GM12891 (cell line): ENCODE data around the gene RAB9A.

Experiments
- DNase-seq: peaks from one replicate; pipeline ENCODE4 v3.0.0; 2011; ENCODE audit warnings: low spot score; ENCODE audit not compliant: insufficient read length
- FAIRE-seq: peaks from 2 replicates; lab custom pipeline; 2011; peaks lifted over from hg19 to GRCh38; lab: Jason Lieb, UNC
- PAX5 ChIP-seq: IDR thresholded peaks from 2 replicates; pipeline ENCODE4 v1.6.1; 2011; ENCODE audit warnings: low read length, moderate library complexity, mild to moderate bottlenecking; ENCODE audit not compliant: insufficient read depth, severe bottlenecking
- POLR2A ChIP-seq: IDR thresholded peaks from 2 replicates; pipeline ENCODE4 v1.6.1; 2011; ENCODE audit warnings: low read depth, low read length, control low read depth
- POLR2AphosphoS5 ChIP-seq: IDR thresholded peaks from 2 replicates; pipeline ENCODE4 v1.6.1; 2011; ENCODE audit warnings: low read depth, low read length, control low read depth
- POU2F2 ChIP-seq: IDR thresholded peaks from 2 replicates; pipeline ENCODE4 v1.6.1; 2011; ENCODE audit warnings: low read depth, mild to moderate bottlenecking, control low read depth, low read length, moderate library complexity
- SPI1 ChIP-seq: IDR thresholded peaks from 2 replicates; pipeline ENCODE4 v1.6.1; 2011; ENCODE audit warnings: low read depth, low read length, control low read depth
- TAF1 ChIP-seq: IDR thresholded peaks from 2 replicates; pipeline ENCODE4 v1.6.1; 2011; ENCODE audit warnings: low read depth, low read length, control low read depth

Gene RAB9A

GRCh38 chrX:13697976-13698375 lies 9.0 kb downstream of the RAB9A start:
- FAIRE-seq (no peak), DNase-seq (no peak)
- peak; percentile 59; the same call in 1 of the 2 replicates for TF ChIP-seq SPI1
- no peak for TF ChIP-seq PAX5

- no peak for FAIRE-seq
- DNase-seq, result no peak
- TF ChIP-seq POU2F2 (no peak), POLR2A (no peak)
Measured at GRCh38 chrX:13698432-13698831, 9.5 kb downstream of the RAB9A start.

DNA sequence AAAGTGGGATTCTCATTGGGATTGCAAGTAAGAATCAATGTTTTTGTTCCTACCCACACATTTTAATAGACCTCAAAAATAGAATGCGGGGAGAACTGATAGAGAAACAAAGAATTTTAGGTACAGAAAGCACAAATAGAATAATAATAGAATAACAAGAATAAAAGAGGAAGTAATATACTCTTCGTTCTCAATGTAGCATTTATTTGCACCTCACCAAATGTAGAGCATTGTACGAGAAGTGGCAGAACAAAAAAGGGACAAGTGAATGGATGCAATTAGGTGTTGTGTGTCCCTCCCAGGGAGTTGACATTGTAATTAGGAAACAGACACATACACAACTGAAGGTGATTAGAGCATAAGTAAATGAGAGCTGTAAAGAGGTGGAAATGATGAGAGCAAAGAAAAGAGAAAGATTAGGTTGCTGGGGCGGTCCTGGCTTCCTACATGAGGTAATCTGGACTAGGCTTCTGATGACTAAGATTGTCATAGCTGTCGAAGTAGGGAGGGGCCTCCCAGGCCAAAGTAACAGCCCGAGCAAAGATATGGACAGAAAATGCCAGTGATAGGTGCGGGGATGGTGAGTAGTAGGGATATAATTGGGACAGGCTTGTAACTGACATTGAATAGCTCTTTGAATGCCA lies 10.4 kb downstream of the RAB9A start:
- TF ChIP-seq POLR2A, result no peak
- TF ChIP-seq TAF1, result no peak
- no peak for TF ChIP-seq SPI1
- no peak for TF ChIP-seq PAX5
- no peak for TF ChIP-seq POLR2AphosphoS5
- TF ChIP-seq POU2F2, result no peak
- peak; percentile 78 for FAIRE-seq
- DNase-seq, result no peak

- FAIRE-seq, result no peak
- TF ChIP-seq SPI1 (no peak), PAX5 (no peak), POLR2A (no peak)
- no peak for DNase-seq
Measured at GRCh38 chrX:13700380-13700779, 11.5 kb downstream of the RAB9A start.

- no peak for DNase-seq
- no peak for TF ChIP-seq POLR2A
- TF ChIP-seq SPI1, result no peak
- TF ChIP-seq POU2F2, result no peak
- TF ChIP-seq POLR2AphosphoS5, result no peak
- no peak for TF ChIP-seq PAX5
- no peak for TF ChIP-seq TAF1
- FAIRE-seq, result peak; percentile 54
Measured at GRCh38 chrX:13702111-13702789, 13.3 kb downstream of the RAB9A start.

GRCh38 chrX:13703135-13703534 lies 14.2 kb downstream of the RAB9A start:
- no peak for TF ChIP-seq SPI1
- TF ChIP-seq POU2F2, result no peak
- no peak for TF ChIP-seq POLR2AphosphoS5
- no peak for TF ChIP-seq PAX5
- no peak for TF ChIP-seq TAF1
- no peak for TF ChIP-seq POLR2A
- FAIRE-seq (no peak), DNase-seq (no peak)

DNA sequence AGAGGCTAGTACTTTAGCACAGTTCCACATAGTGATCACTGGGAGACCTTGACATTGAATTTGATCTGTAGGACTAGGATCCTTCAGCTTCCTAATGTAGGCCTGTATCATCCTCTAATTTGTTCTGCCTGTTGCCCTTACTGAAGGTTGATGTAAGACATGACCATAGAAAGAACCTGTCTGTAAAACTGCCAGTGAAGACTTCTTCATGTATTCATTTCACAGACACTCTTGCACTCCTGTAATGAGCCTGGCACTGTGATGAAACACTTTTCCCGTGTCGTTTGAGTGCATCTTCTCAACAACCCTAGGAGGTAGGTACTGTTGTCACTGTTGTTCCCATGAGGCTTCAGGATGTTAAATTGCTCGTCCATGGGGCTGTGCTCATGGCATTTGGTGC lies 14.7 kb downstream of the RAB9A start:
- TF ChIP-seq TAF1 (no peak), PAX5 (no peak), POLR2AphosphoS5 (no peak), SPI1 (no peak), POLR2A (no peak), POU2F2 (no peak)
- FAIRE-seq (no peak), DNase-seq (no peak)

- no peak for DNase-seq
- FAIRE-seq, result no peak
- no peak; the same call in 1 of the 2 replicates for TF ChIP-seq POLR2AphosphoS5
Measured at GRCh38 chrX:13711141-13711540, 22.2 kb downstream of the RAB9A start.

- TF ChIP-seq POLR2A, result no peak
- TF ChIP-seq POU2F2, result no peak
- no peak for TF ChIP-seq SPI1
- TF ChIP-seq POLR2AphosphoS5, result no peak
- no peak for TF ChIP-seq PAX5
- no peak for TF ChIP-seq TAF1
- FAIRE-seq (peak; percentile 80), DNase-seq (no peak)
Measured at GRCh38 chrX:13716455-13716854, 27.5 kb downstream of the RAB9A start.

DNA sequence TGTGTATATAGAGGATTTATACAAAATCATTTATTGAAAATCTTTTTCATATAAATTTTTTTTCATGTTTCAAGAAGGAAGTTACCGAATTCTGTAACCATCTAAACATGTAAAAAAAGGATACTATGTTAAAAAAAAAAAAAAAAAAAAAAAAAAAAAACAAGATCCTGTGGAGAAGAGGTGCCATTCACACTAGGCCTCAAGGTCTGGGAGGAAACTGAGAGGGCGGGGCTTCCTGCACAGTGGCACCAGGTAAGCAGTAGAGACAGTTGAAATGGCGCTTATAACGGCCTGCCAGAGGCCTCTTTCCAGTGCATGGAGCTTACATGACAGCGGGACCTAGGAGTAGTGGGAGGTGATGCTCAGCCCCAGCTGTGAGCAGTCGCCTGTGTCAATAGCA lies 28.0 kb downstream of the RAB9A start:
- no peak for DNase-seq
- FAIRE-seq, result peak; percentile 16

More for the DNA sequence above, 28.0 kb downstream of the RAB9A start:
- no peak for TF ChIP-seq POLR2A
- no peak for TF ChIP-seq POLR2AphosphoS5
- TF ChIP-seq PAX5, result no peak
- no peak for TF ChIP-seq TAF1
- TF ChIP-seq SPI1, result no peak
- TF ChIP-seq POU2F2, result no peak
